CD14-positive monocyte (primary cell): ENCODE data around the gene SPATS2L. TPM values are rescaled to one million over a fixed set of nuclear protein-coding genes. Genes with fewer than 3 reads are reported as not detected.

ENCODE experiments used
- DNase-seq, 3 donors: peaks; one replicate each; pipeline ENCODE4 v3.0.0-alpha.2; 2011 to 2022
- H2AFZ ChIP-seq: 2 replicates; pipeline ENCODE4 v1.6.0; 2012; ENCODE audit warnings: mild to moderate bottlenecking, low read depth, low read length, inconsistent platforms; ENCODE audit not compliant: insufficient read depth, poor library complexity, severe bottlenecking
- H3K27ac ChIP-seq, 2 donors: 1 replicate in 1 of 2; 2 replicates in 1 of 2; pipeline ENCODE4 v1.5.1; 2012 to 2013; ENCODE audit warnings: low read length in 2 of 2, control low read depth in 1 of 2, inconsistent platforms in 1 of 2, low read depth in 1 of 2, mild to moderate bottlenecking in 1 of 2
- H3K27me3 ChIP-seq, 2 donors: one replicate each; pipeline versions ENCODE4 v1.6.0 to v1.6.1; 2011 to 2013; ENCODE audit warnings: low read length in 2 of 2; ENCODE audit not compliant: control insufficient read depth in 2 of 2, insufficient read depth in 2 of 2
- H3K36me3 ChIP-seq, 2 donors: replicated peaks in 1 of 2; 1 replicate in 1 of 2; 2 replicates in 1 of 2; pipeline versions ENCODE4 v1.5.1 to v1.6.1; 2012 to 2013; ENCODE audit warnings: low read length in 2 of 2, control low read depth in 1 of 2, inconsistent platforms in 1 of 2, mild to moderate bottlenecking in 1 of 2; ENCODE audit not compliant: insufficient read depth in 2 of 2, control insufficient read depth in 1 of 2
- H3K4me1 ChIP-seq, 2 donors: 1 replicate in 1 of 2; 2 replicates in 1 of 2; pipeline versions ENCODE4 v1.5.1 to v1.6.1; 2012 to 2013; ENCODE audit warnings: low read length in 2 of 2, control low read depth in 1 of 2, inconsistent platforms in 1 of 2, mild to moderate bottlenecking in 1 of 2, moderate library complexity in 1 of 2; ENCODE audit not compliant: insufficient read depth in 2 of 2, control insufficient read depth in 1 of 2
- H3K4me2 ChIP-seq: replicated peaks from 2 replicates; pipeline ENCODE3; 2012; ENCODE audit warnings: low read length, moderate library complexity, mild to moderate bottlenecking; ENCODE audit not compliant: poor library complexity, severe bottlenecking; ENCODE audit errors: extremely low read depth
- H3K4me3 ChIP-seq, 3 experiments: fragments of 200-600 bp in 1 of 3; sonication (generic) in 1 of 3; replicated peaks in 1 of 3; 1 replicate in 2 of 3; 2 replicates in 1 of 3; pipeline ENCODE4 v1.5.1; 2011 to 2013; ENCODE audit warnings: low read length in 3 of 3, mild to moderate bottlenecking in 3 of 3, control low read depth in 2 of 3, low read depth in 2 of 3, inconsistent platforms in 1 of 3, moderate library complexity in 1 of 3
- H3K79me2 ChIP-seq: 2 replicates; pipeline ENCODE4 v1.6.0; 2012; ENCODE audit warnings: mild to moderate bottlenecking, control low read depth, inconsistent platforms, low read length, moderate library complexity; ENCODE audit not compliant: insufficient read depth
- H3K9ac ChIP-seq: 2 replicates; pipeline ENCODE4 v1.6.0; 2017; ENCODE audit warnings: low read length, mild to moderate bottlenecking; ENCODE audit not compliant: insufficient read depth, poor library complexity, severe bottlenecking
- H3K9me3 ChIP-seq, 2 donors: replicated peaks in 1 of 2; 1 replicate in 1 of 2; 2 replicates in 1 of 2; pipeline versions ENCODE4 v1.5.1 to v1.6.1; 2012 to 2013; ENCODE audit warnings: low read length in 2 of 2, control low read depth in 1 of 2; ENCODE audit not compliant: control insufficient read depth in 1 of 2, insufficient read depth in 1 of 2
- H4K20me1 ChIP-seq: 2 replicates; pipeline ENCODE4 v1.6.0; 2012; ENCODE audit warnings: mild to moderate bottlenecking, low read length, control low read depth, moderate library complexity; ENCODE audit not compliant: insufficient read depth
- H3K27ac Mint-ChIP-seq, 7 donors: one replicate each; pipeline ENCODE4 v1.8.0; 2020; ENCODE audit warnings: mild to moderate bottlenecking in 7 of 7, mixed read lengths in 7 of 7, moderate library complexity in 6 of 7, inconsistent platforms in 2 of 7
- H3K27me3 Mint-ChIP-seq, 3 donors: one replicate each; pipeline ENCODE4 v1.8.0; 2021 to 2022; ENCODE audit warnings: low read depth in 3 of 3, mild to moderate bottlenecking in 3 of 3, mixed read lengths in 3 of 3, moderate library complexity in 3 of 3, inconsistent platforms in 1 of 3
- H3K36me3 Mint-ChIP-seq, 2 donors: one replicate each; pipeline ENCODE4 v1.8.0; 2020; ENCODE audit warnings: mixed read lengths in 2 of 2, inconsistent platforms in 1 of 2, mild to moderate bottlenecking in 1 of 2
- H3K4me1 Mint-ChIP-seq: one replicate; pipeline ENCODE4 v1.8.0; 2020; ENCODE audit warnings: mild to moderate bottlenecking, mixed read lengths
- H3K4me3 Mint-ChIP-seq, 2 donors: one replicate each; pipeline ENCODE4 v1.8.0; 2020; ENCODE audit warnings: mild to moderate bottlenecking in 2 of 2, mixed read lengths in 2 of 2, moderate library complexity in 1 of 2
- H3K9me3 Mint-ChIP-seq, 7 donors: one replicate each; pipeline ENCODE4 v1.8.0; 2020 to 2022; ENCODE audit warnings: mixed read lengths in 7 of 7, mild to moderate bottlenecking in 6 of 7, moderate library complexity in 6 of 7, inconsistent platforms in 2 of 7
- CTCF ChIP-seq: fragments of 200-600 bp; IDR thresholded peaks from one replicate; pipeline ENCODE4 v1.8.0; 2022; ENCODE audit warnings: antibody characterized with exemption, mild to moderate bottlenecking
- WGBS: methylation state at CpG from one replicate; pipeline ENCODE4 v1.1.5; 2013; ENCODE audit warnings: missing lambda C conversion rate; ENCODE audit not compliant: insufficient coverage; 5-methylcytosine and 5-hydroxymethylcytosine counted together
- intact Hi-C, 2 donors: fragments of 100-400 bp; cut with micrococcal nuclease; formaldehyde crosslinking; loops; one replicate each; pipeline versions ENCODE4 v1.15.0 to v1.15.1; 2023
- polyA plus RNA-seq, 3 donors: library from polyadenylated mRNA; depleted of rRNA in 1 of 3; unstranded in 2 of 3; stranded (reverse) in 1 of 3; fragments of 300-500 nt in 2 of 3; fragments of >200 nt in 1 of 3; fragmentation: Illumina TruSeq in 2 of 3; gene quantifications; 1 replicate in 2 of 3; 2 replicates in 1 of 3; pipeline ENCODE4 v1.2.3, GENCODE V29; 2012 to 2021

SPATS2L gene
- polyA plus RNA-seq, 3 donors = 2.7 to 5.2 (median 3.2) TPM

DNA sequence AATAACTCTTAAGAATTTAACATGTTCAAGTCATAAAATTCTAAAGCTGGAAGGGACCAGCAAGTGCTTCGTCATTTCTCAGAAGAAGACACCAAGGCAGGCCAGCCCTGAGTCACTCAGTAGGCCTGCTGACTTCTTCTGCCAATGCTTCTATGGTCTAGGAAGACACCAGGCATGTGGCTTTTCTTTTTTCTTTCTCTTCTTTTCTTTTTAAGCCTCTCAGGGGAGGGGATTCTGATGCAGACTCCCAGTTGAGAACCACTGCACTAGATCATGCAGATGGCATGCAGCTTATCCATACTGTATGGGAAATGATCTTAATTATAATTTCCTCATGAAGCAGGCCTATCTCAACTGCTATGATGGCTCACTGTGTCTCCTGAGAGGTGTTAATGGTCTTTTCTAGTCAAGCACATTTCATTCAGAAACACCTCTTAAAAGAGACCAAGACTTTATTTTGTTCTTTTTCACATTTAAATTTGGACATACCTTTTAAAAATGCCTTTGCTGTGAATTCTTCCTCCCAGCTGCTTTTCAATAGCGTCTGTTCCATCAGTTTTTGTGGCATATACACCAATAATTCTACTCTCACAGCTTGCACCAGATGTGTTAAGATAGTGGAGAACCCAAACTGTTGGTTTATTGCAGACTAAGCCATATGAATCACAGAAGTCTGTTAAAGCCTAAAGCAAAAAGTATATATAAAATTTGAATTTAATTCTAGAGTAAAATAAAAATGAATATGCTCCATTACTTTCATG lies 192.1 kb downstream of the SPATS2L start:
- peaks cover 0 to 2% (median 0%) of the 10 kb centered on the region in 3 donors for H3K27me3 Mint-ChIP-seq
- Histone ChIP-seq H3K36me3 (peaks cover 43 to 65% of the 10 kb centered on the region in 2 donors), H3K4me2 (no peak overlapping the region), H3K27me3 (no peaks in the 10 kb centered on the region), H3K79me2 (no peaks in the 10 kb centered on the region), H3K4me1 (no peaks in the 10 kb centered on the region), H3K4me3 (no peak overlapping the region), H2AFZ (no peak overlapping the region), H4K20me1 (no peaks in the 10 kb centered on the region), H3K9me3 (no peaks in the 10 kb centered on the region), H3K9ac (no peak overlapping the region), H3K27ac (no peak overlapping the region)
- intact Hi-C loops = no loop called here
- H3K4me3 Mint-ChIP-seq = no peak overlapping the region
- WGBS = 100% methylated on average over 1 of the region's 2 CpGs
- TF ChIP-seq CTCF = no peak
- no peak for DNase-seq
- H3K9me3 Mint-ChIP-seq = peaks cover 0 to 4% (median 0%) of the 10 kb centered on the region in 7 donors
- peaks cover 54 to 72% of the 10 kb centered on the region in 2 donors for H3K36me3 Mint-ChIP-seq
- peaks cover 2% of the 10 kb centered on the region for H3K4me1 Mint-ChIP-seq
- no peak overlapping the region for H3K27ac Mint-ChIP-seq

GRCh38 chr2:200502196-200502595 lies 195.7 kb downstream of the SPATS2L start:
- DNase-seq = no peak
- H4K20me1 ChIP-seq = no peaks in the 10 kb centered on the region
- peaks cover 5% of the 10 kb centered on the region for H3K79me2 ChIP-seq
- no peak overlapping the region for H3K4me2 ChIP-seq
- H3K27ac ChIP-seq = no peak overlapping the region
- whole genome bisulfite sequencing = 100% methylated on average over 2 of the region's 5 CpGs
- H3K9me3 ChIP-seq = no peaks in the 10 kb centered on the region
- intact Hi-C loops = no loop called here
- H3K9ac ChIP-seq = no peak overlapping the region
- H3K4me1 ChIP-seq = no peaks in the 10 kb centered on the region
- Mint-ChIP-seq H3K4me3 (no peak overlapping the region), H3K36me3 (peaks cover 33 to 50% of the 10 kb centered on the region in 2 donors), H3K4me1 (peaks cover 4% of the 10 kb centered on the region), H3K9me3 (peaks cover 0 to 4% (median 0%) of the 10 kb centered on the region in 7 donors), H3K27me3 (no peaks in the 10 kb centered on the region), H3K27ac (no peak overlapping the region)
- H3K36me3 ChIP-seq = peaks cover 42 to 57% of the 10 kb centered on the region in 2 donors
- H3K27me3 ChIP-seq = no peaks in the 10 kb centered on the region
- no peak for TF ChIP-seq CTCF
- H3K4me3 ChIP-seq = no peak overlapping the region
- H2AFZ ChIP-seq = no peak overlapping the region
